NCI-H524 treated with DMSO at 0.1 percent for 48 hours (cell line): ENCODE measurements around the gene IPO13.

Experiments used
- DNase-seq: peaks from one replicate; lab custom pipeline; 2025; lab: John Stamatoyannopoulos, UW

The IPO13 gene

GRCh38 chr1:43951021-43951985 is 4.6 kb downstream of the IPO13 start:
- no peak for DNase-seq

GRCh38 chr1:43952731-43953346 is 6.1 kb downstream of the IPO13 start:
- DNase-seq: peak; percentile 95

- no peak for DNase-seq
Measured at GRCh38 chr1:43953361-43953760, 6.6 kb downstream of the IPO13 start.

- DNase-seq: no peak
Measured at GRCh38 chr1:43954036-43954435, 7.3 kb downstream of the IPO13 start.

GRCh38 chr1:43956234-43956633 is 9.5 kb downstream of the IPO13 start:
- no peak for DNase-seq

GRCh38 chr1:43957407-43958040 is 10.8 kb downstream of the IPO13 start:
- DNase-seq: no peak

GRCh38 chr1:43958351-43959255 is 11.9 kb downstream of the IPO13 start:
- no peak for DNase-seq

- no peak for DNase-seq
Measured at GRCh38 chr1:43960798-43961197, 14.0 kb downstream of the IPO13 start.

- DNase-seq: no peak
Measured at GRCh38 chr1:43961692-43962091, 14.9 kb downstream of the IPO13 start.

GRCh38 chr1:43962324-43962723 is 15.6 kb downstream of the IPO13 start:
- no peak for DNase-seq

GRCh38 chr1:43963006-43963405 is 16.3 kb downstream of the IPO13 start:
- DNase-seq: no peak

GRCh38 chr1:43963890-43964289 is 17.1 kb downstream of the IPO13 start:
- DNase-seq: no peak

- no peak for DNase-seq
Measured at GRCh38 chr1:43965316-43965715, 18.6 kb downstream of the IPO13 start.

GRCh38 chr1:43968348-43968948 is 21.7 kb downstream of the IPO13 start:
- DNase-seq: no peak

GRCh38 chr1:43969416-43969745 is 22.6 kb downstream of the IPO13 start:
- DNase-seq: no peak

- DNase-seq: peak; percentile 82
Measured at GRCh38 chr1:43969746-43970466, 23.2 kb downstream of the IPO13 start, which contains the start of gene DPH2. DPH2 (plus strand) TSS chr1:43970010; CDS start chr1:43970176, 166 bp downstream.

- no peak for DNase-seq
Measured at GRCh38 chr1:43970502-43970901, 23.8 kb downstream of the IPO13 start.

- DNase-seq: no peak
Measured at GRCh38 chr1:43970911-43971310, 24.2 kb downstream of the IPO13 start.

- DNase-seq: no peak
Measured at GRCh38 chr1:43971336-43971980, 24.7 kb downstream of the IPO13 start.

GRCh38 chr1:43973981-43974442 is 27.3 kb downstream of the IPO13 start:
- DNase-seq: no peak
